ENCODE data around the gene KRT86.
"Not testable (repeated sequence)": the region's sequence is repeated elsewhere in the genome, so short reads cannot be mapped to it uniquely, and the experiment has no call there.

GRCh38 chr12:52302242-52302914 is 27.9 kb downstream of the KRT86 start:
- TF ChIP-seq CTCF (IDR thresholded peaks at IDR 0.05); POLR2A (IDR thresholded peaks at IDR 0.05); EP300 (IDR thresholded peaks at IDR 0.05; ENCODE audit: low read depth): not testable (repeated sequence)

Measured in transverse colon (tissue), 3 donors.